GM18526 (cell line): Measurements from ENCODE around the gene LRPAP1.

Source experiments
- POLR2A ChIP-seq: IDR thresholded peaks from 3 replicates; pipeline ENCODE4 v1.6.1; 2011; ENCODE audit not compliant: insufficient read length; ENCODE audit errors: extremely low read depth

LRPAP1 gene

GRCh38 chr4:3526456-3526855, 5.8 kb downstream of the LRPAP1 start:
- TF ChIP-seq POLR2A, result no peak

- TF ChIP-seq POLR2A, result no peak
Observed at GRCh38 chr4:3525532-3526430, 6.4 kb downstream of the LRPAP1 start.

DNA sequence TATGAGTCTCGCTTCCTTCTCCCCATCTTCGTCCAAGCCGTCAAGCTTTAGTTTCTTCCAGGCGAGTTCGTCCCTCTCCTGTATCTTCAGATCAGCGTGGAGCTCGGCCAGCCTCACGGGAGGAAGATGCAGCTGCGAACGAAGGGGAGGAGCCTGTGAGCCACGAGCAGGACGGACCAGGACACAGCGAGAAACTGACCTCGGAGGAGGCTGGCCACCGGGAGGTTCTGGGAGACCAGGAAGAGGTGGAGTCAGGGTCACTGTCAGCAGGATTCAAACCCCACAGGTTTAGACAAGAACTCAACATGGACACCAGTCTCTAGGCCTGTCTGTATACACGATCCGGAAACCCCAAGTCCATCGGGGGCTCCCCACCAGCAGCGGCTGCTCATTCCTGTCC, 7.3 kb downstream of the LRPAP1 start:
- TF ChIP-seq POLR2A, result no peak

DNA sequence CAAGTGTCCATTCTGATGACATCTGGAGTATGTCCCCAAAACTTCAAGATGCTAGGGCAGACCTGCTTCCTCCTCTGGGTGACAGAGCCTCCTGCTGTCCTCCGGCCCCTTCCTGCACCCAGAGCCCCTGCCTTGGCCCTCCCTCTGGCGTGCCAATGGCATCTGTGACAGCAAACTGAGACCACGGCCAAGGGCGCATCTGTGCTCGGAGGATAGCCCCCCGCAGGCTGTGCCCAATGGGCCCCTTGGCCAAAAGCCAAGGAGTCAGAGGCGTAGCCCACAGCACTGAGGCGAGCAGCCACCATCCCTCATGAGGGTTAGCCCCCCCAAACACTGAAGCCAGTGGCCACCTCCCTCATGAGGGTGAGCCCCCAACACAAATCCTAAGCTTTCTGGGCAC, 7.9 kb downstream of the LRPAP1 start:
- TF ChIP-seq POLR2A, result no peak

DNA sequence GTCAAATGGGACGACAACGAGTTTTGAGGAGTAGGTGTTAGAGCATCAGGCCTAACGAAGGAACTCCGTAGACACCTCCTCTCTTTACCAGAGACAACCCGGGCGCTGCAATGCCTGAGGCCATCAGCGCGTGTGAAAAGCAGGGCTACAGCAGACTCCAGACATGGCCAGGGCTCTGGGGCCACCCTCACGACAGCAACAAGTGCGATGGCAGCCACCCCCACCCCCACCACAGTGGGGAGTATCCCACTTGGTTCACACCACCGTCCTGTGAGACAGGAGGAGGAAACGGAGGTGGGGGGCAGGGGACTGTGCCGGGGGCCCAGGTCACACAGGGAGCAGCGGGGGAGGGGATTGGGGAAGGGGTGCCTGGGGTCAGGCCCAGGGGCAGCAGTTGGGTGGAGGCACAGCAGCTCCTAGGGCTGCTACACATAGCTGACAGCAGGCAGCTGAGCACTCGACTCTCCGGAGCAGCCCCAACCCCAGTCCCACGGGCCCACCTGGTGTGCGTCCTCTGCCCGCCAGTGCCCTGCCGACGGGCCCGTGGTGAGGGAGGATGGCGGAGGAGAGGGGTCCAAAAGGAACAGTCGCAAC, 8.5 kb downstream of the LRPAP1 start:
- no peak for TF ChIP-seq POLR2A

DNA sequence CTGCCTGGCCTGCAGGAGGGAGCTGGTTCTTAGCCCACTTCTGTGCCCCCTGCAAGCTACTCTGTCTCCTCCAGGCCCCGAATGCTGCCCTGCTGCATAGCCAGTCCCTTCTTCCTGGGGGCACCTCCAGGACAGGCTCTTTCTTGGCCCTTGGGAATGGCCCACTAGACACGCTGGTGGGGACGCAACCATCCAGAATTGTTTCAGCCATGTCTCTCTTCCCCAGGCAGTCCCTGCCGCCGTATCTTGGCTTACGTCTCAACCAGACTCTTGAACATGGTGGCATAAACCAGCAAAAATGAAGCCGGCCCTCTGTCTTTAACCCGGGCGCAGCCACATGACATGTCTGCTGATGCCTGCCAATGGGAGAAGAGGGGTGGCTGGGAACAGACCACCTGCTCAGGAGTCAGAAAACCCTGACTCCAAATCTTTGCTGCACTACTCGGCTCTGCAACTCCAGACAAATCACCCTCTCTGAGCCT, 9.0 kb downstream of the LRPAP1 start:
- TF ChIP-seq POLR2A, result no peak

DNA sequence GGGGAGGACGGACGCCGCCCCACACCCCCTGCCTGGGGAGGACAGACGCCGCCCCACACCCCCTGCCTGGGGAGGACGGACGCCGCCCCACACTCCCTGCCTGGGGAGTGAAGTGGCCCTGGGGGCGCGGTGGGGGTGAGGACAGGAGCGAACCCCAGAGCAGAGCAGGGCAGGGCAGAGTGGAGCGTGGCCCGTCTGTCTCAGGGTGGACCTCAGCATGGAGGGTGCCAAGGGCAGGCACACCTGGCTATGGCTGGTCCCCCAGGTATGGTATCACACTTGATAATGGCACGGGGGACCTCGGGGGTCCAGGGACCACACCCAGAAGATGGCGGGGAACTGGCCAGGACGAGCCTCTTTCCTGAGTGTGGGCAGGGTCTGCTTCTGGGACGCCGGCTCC, 9.6 kb downstream of the LRPAP1 start:
- TF ChIP-seq POLR2A, result no peak

- TF ChIP-seq POLR2A, result no peak
Observed at GRCh38 chr4:3522326-3522640, 9.9 kb downstream of the LRPAP1 start.

DNA sequence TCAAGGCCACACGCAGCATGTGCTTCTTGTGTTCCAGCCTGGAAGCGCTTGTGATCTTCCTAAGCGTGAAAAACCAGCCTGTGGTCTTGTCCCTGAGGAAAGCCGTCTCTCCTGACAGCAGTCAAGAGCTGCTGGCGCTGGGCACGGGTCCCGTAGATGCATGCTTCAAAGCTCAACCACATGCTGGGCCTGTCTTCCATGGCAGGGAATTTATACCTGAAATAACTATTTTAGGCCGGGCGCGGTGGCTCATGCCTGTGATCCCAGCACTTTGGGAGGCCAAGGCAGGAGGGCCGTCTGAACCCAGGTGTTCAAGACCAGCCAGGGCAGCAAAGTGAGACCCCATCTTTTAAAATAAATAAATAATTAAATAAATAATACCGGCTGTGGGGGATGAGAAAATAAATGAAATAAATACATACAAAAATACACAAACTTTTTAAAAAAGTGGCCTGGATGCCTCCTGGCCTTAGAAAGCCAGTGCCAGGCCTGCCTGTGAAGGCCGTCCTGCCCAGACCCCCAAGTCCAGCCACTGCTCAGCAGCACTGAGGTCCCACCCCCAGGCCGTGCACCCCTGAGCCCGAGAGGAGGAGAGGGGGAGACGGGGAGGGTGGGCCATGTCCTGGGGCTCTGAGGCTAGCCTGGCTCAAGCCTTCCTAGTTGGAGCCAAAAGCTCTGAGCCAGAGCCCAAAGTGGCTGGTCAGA, 10.4 kb downstream of the LRPAP1 start:
- TF ChIP-seq POLR2A, result no peak

GRCh38 chr4:3520796-3521600, 11.2 kb downstream of the LRPAP1 start:
- no peak for TF ChIP-seq POLR2A

DNA sequence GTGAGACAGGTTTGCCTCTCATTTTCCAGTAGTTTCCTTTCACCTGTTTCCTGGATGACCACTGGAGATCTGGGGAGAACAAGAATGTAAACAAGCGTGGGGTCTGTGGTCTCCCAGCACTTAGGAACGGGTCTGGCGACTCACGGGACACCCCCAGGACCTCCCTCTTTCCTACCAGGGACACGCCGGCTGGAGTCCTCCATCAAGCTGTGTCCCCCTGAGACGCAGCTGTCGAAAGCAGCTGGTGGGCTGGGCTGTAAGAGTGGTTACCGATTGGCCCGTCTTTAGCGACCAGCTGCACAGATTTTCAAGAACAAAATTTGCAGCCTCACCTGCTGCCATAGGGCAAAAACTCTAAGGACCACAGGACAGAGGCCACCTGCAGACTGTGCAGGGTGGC, 11.9 kb downstream of the LRPAP1 start:
- TF ChIP-seq POLR2A, result no peak

GRCh38 chr4:3519468-3520264, 12.6 kb downstream of the LRPAP1 start:
- no peak for TF ChIP-seq POLR2A

DNA sequence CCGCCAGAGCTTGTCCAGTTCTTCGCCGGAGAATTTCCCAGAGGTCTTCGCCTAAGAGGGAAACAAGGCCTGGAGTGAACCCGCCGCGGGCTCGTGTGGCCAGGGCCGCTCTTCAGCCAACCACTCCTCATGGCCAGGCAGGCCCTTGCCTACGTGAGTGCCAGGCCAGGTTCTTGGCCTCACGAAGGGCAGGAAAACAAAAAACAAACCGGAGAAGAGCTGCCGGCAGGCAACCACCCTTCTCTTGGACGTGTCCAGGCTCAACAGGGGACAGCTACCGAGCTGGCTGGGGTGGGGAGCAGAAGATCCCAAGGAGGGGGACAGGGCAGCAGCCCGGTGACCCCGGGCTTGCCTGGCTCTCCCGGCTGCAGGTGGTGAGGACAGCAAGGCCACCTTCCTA, 13.3 kb downstream of the LRPAP1 start:
- TF ChIP-seq POLR2A, result no peak

- TF ChIP-seq POLR2A, result no peak
Observed at GRCh38 chr4:3518511-3518880, 13.7 kb downstream of the LRPAP1 start.
